ENCODE measurements around the gene WDR47. TPM values are rescaled to one million over a fixed set of nuclear protein-coding genes. Genes with fewer than 3 reads are reported as not detected.

The WDR47 gene
- polyA plus RNA-seq, 2 of the 4 experiments (the other 2 are of a cell fraction), result 5.5 to 10.8 TPM

GRCh38 chr1:108955881-108956280 lies 86.0 kb downstream of the WDR47 start:
- TF ChIP-seq, protein P1, sequence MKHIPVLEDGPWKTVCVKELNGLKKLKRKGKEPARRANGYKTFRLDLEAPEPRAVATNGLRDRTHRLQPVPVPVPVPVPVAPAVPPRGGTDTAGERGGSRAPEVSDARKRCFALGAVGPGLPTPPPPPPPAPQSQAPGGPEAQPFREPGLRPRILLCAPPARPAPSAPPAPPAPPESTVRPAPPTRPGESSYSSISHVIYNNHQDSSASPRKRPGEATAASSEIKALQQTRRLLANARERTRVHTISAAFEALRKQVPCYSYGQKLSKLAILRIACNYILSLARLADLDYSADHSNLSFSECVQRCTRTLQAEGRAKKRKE (CRISPR knock-in tag; IDR thresholded peaks at IDR 0.05; ENCODE audit: low read depth), result no peak
- TF ChIP-seq MYC (IDR thresholded peaks at IDR 0.05; ENCODE audit: borderline replicate concordance, low read length), result no peak
- TF ChIP-seq CTCF (IDR thresholded peaks at IDR 0.05), result no peak
- no peak for TF ChIP-seq RAD21 (conservative IDR thresholded peaks at IDR 0.05 in 1 of 2, IDR thresholded peaks at IDR 0.05 in 1 of 2)
- TF ChIP-seq CHD2 (IDR thresholded peaks at IDR 0.05; ENCODE audit: low read length, partially characterized antibody), result no peak
- TF ChIP-seq RFX5 (IDR thresholded peaks at IDR 0.05), result no peak
- no peak for TF ChIP-seq NR3C1 (IDR thresholded peaks at IDR 0.05)
- TF ChIP-seq FOXS1 (CRISPR knock-in tag; IDR thresholded peaks at IDR 0.05), result no peak
- TF ChIP-seq EP300 (IDR thresholded peaks at IDR 0.05), result no peak
- TF ChIP-seq KDM1A (IDR thresholded peaks at IDR 0.05; ENCODE audit: low read depth), result no peak
- no peak for TF ChIP-seq ESRRA (IDR thresholded peaks at IDR 0.05; ENCODE audit: borderline replicate concordance, low read length)
- no peak for TF ChIP-seq JUNB (IDR thresholded peaks at IDR 0.05)
- TF ChIP-seq POLR2AphosphoS2 (conservative IDR thresholded peaks at IDR 0.05; ENCODE audit: low read length), result no peak
- no peak for TF ChIP-seq CHD4 (IDR thresholded peaks at IDR 0.05; ENCODE audit: borderline replicate concordance)
- TF ChIP-seq, protein P2, sequence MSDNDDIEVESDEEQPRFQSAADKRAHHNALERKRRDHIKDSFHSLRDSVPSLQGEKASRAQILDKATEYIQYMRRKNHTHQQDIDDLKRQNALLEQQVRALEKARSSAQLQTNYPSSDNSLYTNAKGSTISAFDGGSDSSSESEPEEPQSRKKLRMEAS (IDR thresholded peaks at IDR 0.05), result no peak
- no peak for TF ChIP-seq EHF (CRISPR knock-in tag; IDR thresholded peaks at IDR 0.05)
- TF ChIP-seq FOSL2 (IDR thresholded peaks at IDR 0.05), result no peak
- no peak for TF ChIP-seq FOSL2 (CRISPR knock-in tag; IDR thresholded peaks at IDR 0.05)
- TF ChIP-seq MAFK (IDR thresholded peaks at IDR 0.05; ENCODE audit: partially characterized antibody), result no peak
- no peaks in the 10 kb centered on the region for H3K4me1 ChIP-seq
- no peak overlapping the region for H3K4me2 ChIP-seq
- ChIA-PET POLR2A (no interaction called here), CTCF (no interaction called here)
- no peak overlapping the region for H3K4me3 ChIP-seq
- no peak for DNase-seq (ENCODE audit: low read depth in 1 of 2, low spot score in 1 of 2)
- H3K27ac ChIP-seq, result no peak overlapping the region
- no peak for ATAC-seq
- WGBS (ENCODE audit: missing lambda C conversion rate), result 79% methylated on average over 3 of the region's 3 CpGs
- FAIRE-seq, result no peak
- H3K9me3 ChIP-seq, result no peaks in the 10 kb centered on the region

DNA sequence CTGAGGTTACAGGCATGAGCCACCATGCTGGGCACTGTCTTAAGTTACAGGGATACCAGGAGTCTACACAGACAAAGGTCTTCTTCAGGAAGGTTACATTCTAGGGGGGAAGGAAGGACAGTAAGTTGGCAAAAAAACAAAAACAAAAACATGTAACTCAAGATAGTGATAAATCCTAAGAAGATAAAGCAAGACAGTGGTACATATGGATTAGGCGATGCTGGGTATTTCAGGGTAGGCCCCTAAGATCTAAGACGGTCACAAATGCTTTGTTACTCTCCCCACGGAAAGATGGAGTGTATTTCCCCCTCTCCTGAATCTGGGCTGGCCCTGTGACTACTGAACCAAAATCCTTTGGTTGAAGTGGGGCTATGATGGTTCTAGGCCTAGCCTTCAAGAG lies 86.8 kb downstream of the WDR47 start:
- FAIRE-seq (no peak), ATAC-seq (no peak), DNase-seq (ENCODE audit: low read depth in 1 of 2, low spot score in 1 of 2) (no peak)
- POLR2A ChIA-PET, result no interaction called here
- H3K4me1 ChIP-seq, result no peaks in the 10 kb centered on the region
- no peak for TF ChIP-seq MYC (IDR thresholded peaks at IDR 0.05; ENCODE audit: borderline replicate concordance, low read length)
- TF ChIP-seq, protein P3, sequence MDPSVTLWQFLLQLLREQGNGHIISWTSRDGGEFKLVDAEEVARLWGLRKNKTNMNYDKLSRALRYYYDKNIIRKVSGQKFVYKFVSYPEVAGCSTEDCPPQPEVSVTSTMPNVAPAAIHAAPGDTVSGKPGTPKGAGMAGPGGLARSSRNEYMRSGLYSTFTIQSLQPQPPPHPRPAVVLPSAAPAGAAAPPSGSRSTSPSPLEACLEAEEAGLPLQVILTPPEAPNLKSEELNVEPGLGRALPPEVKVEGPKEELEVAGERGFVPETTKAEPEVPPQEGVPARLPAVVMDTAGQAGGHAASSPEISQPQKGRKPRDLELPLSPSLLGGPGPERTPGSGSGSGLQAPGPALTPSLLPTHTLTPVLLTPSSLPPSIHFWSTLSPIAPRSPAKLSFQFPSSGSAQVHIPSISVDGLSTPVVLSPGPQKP (IDR thresholded peaks at IDR 0.05; ENCODE audit: low read depth, low read length), result no peak
- no peak for TF ChIP-seq POLR2AphosphoS2 (conservative IDR thresholded peaks at IDR 0.05; ENCODE audit: low read length)
- no peak for TF ChIP-seq EP300 (IDR thresholded peaks at IDR 0.05)
- no peak for TF ChIP-seq PHF8 (IDR thresholded peaks at IDR 0.05; ENCODE audit: borderline replicate concordance, low read depth)
- TF ChIP-seq FOSL2 (IDR thresholded peaks at IDR 0.05), result no peak
- TF ChIP-seq FOSL2 (CRISPR knock-in tag; IDR thresholded peaks at IDR 0.05), result no peak
- TF ChIP-seq POLR2A (IDR thresholded peaks at IDR 0.05; ENCODE audit: low read length), result no peak
- TF ChIP-seq CBX2 (IDR thresholded peaks at IDR 0.05; ENCODE audit: borderline replicate concordance, low read depth), result no peak
- no peak for TF ChIP-seq JUNB (IDR thresholded peaks at IDR 0.05)
- TF ChIP-seq JUN (IDR thresholded peaks at IDR 0.05), result no peak
- TF ChIP-seq RCOR1 (IDR thresholded peaks at IDR 0.05; ENCODE audit: low read depth, low read length), result no peak
- no peak for TF ChIP-seq RARB (CRISPR knock-in tag; IDR thresholded peaks at IDR 0.05)
- TF ChIP-seq EHF (CRISPR knock-in tag; IDR thresholded peaks at IDR 0.05), result no peak
- no peak for TF ChIP-seq KDM1A (IDR thresholded peaks at IDR 0.05; ENCODE audit: low read depth)
- no peak for TF ChIP-seq MAFK (IDR thresholded peaks at IDR 0.05; ENCODE audit: partially characterized antibody)
- TF ChIP-seq RNF2 (IDR thresholded peaks at IDR 0.05; ENCODE audit: borderline replicate concordance, low read depth), result no peak
- TF ChIP-seq SMC3 (IDR thresholded peaks at IDR 0.05), result no peak
- TF ChIP-seq MAZ (IDR thresholded peaks at IDR 0.05; ENCODE audit: borderline replicate concordance, low read depth, low read length), result no peak
- no peak for TF ChIP-seq CHD4 (IDR thresholded peaks at IDR 0.05; ENCODE audit: borderline replicate concordance)
- no peak overlapping the region for H3K4me3 ChIP-seq
- CTCF ChIA-PET, result no interaction called here
- H3K27ac ChIP-seq, result no peak overlapping the region
- H3K4me2 ChIP-seq, result no peak overlapping the region
- 96% methylated on average over 3 of the region's 3 CpGs for WGBS (ENCODE audit: missing lambda C conversion rate)
- no peaks in the 10 kb centered on the region for H3K9me3 ChIP-seq

Data from A549 (cell line).